D341Med (cell line): ENCODE data around the gene CHSY3.

Source experiments
- DNase-seq: peaks from one replicate; pipeline ENCODE4 v3.0.0; 2012; ENCODE audit warnings: low spot score

The CHSY3 gene

GRCh38 chr5:130096483-130096882 lies 192.2 kb downstream of the CHSY3 start:
- no peak for DNase-seq

- DNase-seq = no peak
Measured at GRCh38 chr5:130099008-130099407, 194.7 kb downstream of the CHSY3 start.

GRCh38 chr5:130102375-130102774 lies 198.1 kb downstream of the CHSY3 start:
- DNase-seq = no peak

- DNase-seq = no peak
Measured at GRCh38 chr5:130102960-130103359, 198.7 kb downstream of the CHSY3 start.

GRCh38 chr5:130104895-130105688 lies 200.8 kb downstream of the CHSY3 start:
- no peak for DNase-seq

- no peak for DNase-seq
Measured at GRCh38 chr5:130106480-130106879, 202.2 kb downstream of the CHSY3 start.

- DNase-seq = peak; percentile 20
Measured at GRCh38 chr5:130109152-130109551, 204.9 kb downstream of the CHSY3 start.

- no peak for DNase-seq
Measured at GRCh38 chr5:130110328-130110727, 206.1 kb downstream of the CHSY3 start.

- no peak for DNase-seq
Measured at GRCh38 chr5:130111746-130112145, 207.5 kb downstream of the CHSY3 start.

- no peak for DNase-seq
Measured at GRCh38 chr5:130112246-130112645, 208.0 kb downstream of the CHSY3 start.

GRCh38 chr5:130115686-130116085 lies 211.4 kb downstream of the CHSY3 start:
- no peak for DNase-seq

GRCh38 chr5:130116462-130116861 lies 212.2 kb downstream of the CHSY3 start:
- DNase-seq = no peak

GRCh38 chr5:130116972-130117371 lies 212.7 kb downstream of the CHSY3 start:
- no peak for DNase-seq

GRCh38 chr5:130126746-130127145 lies 222.5 kb downstream of the CHSY3 start:
- peak; percentile 18 for DNase-seq

GRCh38 chr5:130135506-130135905 lies 231.2 kb downstream of the CHSY3 start:
- no peak for DNase-seq

GRCh38 chr5:130136300-130136699 lies 232.0 kb downstream of the CHSY3 start:
- no peak for DNase-seq

- no peak for DNase-seq
Measured at GRCh38 chr5:130137681-130138080, 233.4 kb downstream of the CHSY3 start.

GRCh38 chr5:130138406-130139045 lies 234.3 kb downstream of the CHSY3 start:
- no peak for DNase-seq

- DNase-seq = peak; percentile 69
Measured at GRCh38 chr5:130141659-130142320, 237.5 kb downstream of the CHSY3 start.

- no peak for DNase-seq
Measured at GRCh38 chr5:130151239-130151638, 247.0 kb downstream of the CHSY3 start.

- DNase-seq = peak; percentile 8
Measured at GRCh38 chr5:130155345-130156011, 251.2 kb downstream of the CHSY3 start.

- DNase-seq = no peak
Measured at GRCh38 chr5:130158036-130158435, 253.8 kb downstream of the CHSY3 start.

- DNase-seq = no peak
Measured at GRCh38 chr5:130159968-130160367, 255.7 kb downstream of the CHSY3 start.
